Measurements from ENCODE around the gene ADRM1.

Gene ADRM1

DNA sequence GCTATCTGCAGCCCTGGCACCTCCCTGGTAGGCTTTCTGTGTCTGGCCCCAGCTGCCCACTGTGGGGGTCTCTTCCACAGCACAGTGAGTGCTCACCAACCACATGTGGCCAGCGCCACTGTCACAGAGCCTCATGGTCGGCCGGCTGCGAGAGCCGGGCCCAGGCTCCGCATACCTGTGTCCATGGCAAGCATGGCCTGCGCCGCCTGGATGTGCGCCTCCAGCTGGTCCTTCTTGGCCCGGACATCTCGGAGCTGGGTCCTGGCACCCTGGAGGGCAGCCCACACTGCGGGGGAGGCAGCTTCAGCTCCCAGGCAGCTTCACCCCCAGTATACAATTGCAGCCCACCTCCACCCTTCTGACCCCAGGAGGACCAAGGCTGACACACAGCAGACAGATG is 13.0 kb downstream of the ADRM1 start:
- Histone ChIP-seq H3K4me1 (ENCODE audit: insufficient read depth, insufficient read length) (no peaks in the 10 kb centered on the region), H3K9ac (ENCODE audit: insufficient read length, low read depth) (no peak overlapping the region), H3K4me3 (ENCODE audit: insufficient read length, low read depth) (no peak overlapping the region), H3K36me3 (ENCODE audit: insufficient read depth, insufficient read length, low read length) (peaks cover 92% of the 10 kb centered on the region), H3K27me3 (ENCODE audit: insufficient read depth, insufficient read length) (no peaks in the 10 kb centered on the region), H3K9me3 (ENCODE audit: insufficient read depth, low read length) (peaks cover 20% of the 10 kb centered on the region; the same call in 1 of the 2 replicates)
- TF ChIP-seq YY1 (IDR thresholded peaks at IDR 0.05; ENCODE audit: insufficient read depth, insufficient read length) = no peak
- no peak for TF ChIP-seq SUZ12 (IDR thresholded peaks at IDR 0.05; ENCODE audit: extremely low read depth, insufficient read depth, insufficient read length)
- TF ChIP-seq ZNF274 (IDR thresholded peaks at IDR 0.05; ENCODE audit: low read depth, low read length) = no peak
- DNase-seq (ENCODE audit: low read depth, low spot score) = no peak

DNA sequence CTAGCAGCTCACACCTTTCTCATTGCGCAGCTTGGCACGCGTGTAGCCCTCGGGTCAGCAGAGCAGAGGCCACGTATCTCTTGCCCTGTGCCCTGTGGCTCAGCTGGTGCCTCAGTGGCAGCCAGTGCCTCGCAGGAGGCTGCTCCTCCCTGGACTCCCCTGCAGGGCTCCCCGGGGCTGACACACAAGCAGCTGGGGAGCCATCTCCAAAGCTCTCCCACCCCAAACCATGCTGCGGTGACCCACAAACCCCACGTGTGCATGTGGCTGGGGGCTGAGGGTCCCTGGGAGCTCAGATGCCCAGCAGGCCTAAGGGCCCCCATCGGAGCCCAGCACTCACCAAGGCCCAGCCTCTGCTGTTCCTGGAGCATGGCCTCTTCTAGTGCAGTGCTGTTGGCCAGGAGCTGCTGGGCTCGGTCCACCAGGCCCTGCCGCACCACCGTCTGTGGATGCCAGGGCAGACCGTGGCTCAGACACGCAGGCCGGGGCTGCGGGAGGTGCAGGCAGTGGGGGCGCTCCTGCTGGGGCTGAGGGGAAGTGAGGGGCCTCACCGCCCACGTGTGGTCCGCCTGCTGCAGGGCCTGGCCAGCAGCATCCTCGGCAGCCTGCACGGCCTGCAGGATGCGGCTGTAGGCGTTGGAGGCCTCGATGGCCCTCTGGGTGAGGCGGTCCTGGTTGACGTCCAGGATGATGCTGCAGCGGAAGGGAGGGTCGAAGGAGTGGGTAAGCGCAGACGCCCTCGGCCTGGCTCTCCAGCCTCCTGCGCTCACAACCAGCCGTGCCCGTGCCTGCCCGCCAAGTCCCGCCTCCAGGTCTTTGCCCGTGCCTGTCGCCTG is 13.8 kb downstream of the ADRM1 start:
- no peak for DNase-seq (ENCODE audit: low read depth, low spot score)
- H3K36me3 ChIP-seq (ENCODE audit: insufficient read depth, insufficient read length, low read length) = peaks cover 86% of the 10 kb centered on the region
- no peak overlapping the region for H3K4me3 ChIP-seq (ENCODE audit: insufficient read length, low read depth)
- no peak overlapping the region for H3K9ac ChIP-seq (ENCODE audit: insufficient read length, low read depth)
- no peaks in the 10 kb centered on the region for H3K4me1 ChIP-seq (ENCODE audit: insufficient read depth, insufficient read length)
- H3K27me3 ChIP-seq (ENCODE audit: insufficient read depth, insufficient read length) = no peaks in the 10 kb centered on the region
- H3K9me3 ChIP-seq (ENCODE audit: insufficient read depth, low read length) = peaks cover 20% of the 10 kb centered on the region; the same call in 1 of the 2 replicates
- TF ChIP-seq YY1 (IDR thresholded peaks at IDR 0.05; ENCODE audit: insufficient read depth, insufficient read length) = no peak

GRCh38 chr20:62317167-62317655 is 14.4 kb downstream of the ADRM1 start:
- DNase-seq (ENCODE audit: low read depth, low spot score) = no peak
- TF ChIP-seq YY1 (IDR thresholded peaks at IDR 0.05; ENCODE audit: insufficient read depth, insufficient read length) (no peak), ZNF274 (IDR thresholded peaks at IDR 0.05; ENCODE audit: low read depth, low read length) (no peak), SUZ12 (IDR thresholded peaks at IDR 0.05; ENCODE audit: extremely low read depth, insufficient read depth, insufficient read length) (no peak)
- Histone ChIP-seq H3K36me3 (ENCODE audit: insufficient read depth, insufficient read length, low read length) (peaks cover 86% of the 10 kb centered on the region), H3K4me3 (ENCODE audit: insufficient read length, low read depth) (no peak overlapping the region), H3K4me1 (ENCODE audit: insufficient read depth, insufficient read length) (no peaks in the 10 kb centered on the region), H3K9ac (ENCODE audit: insufficient read length, low read depth) (peak overlapping the region; percentile 10), H3K27me3 (ENCODE audit: insufficient read depth, insufficient read length) (no peaks in the 10 kb centered on the region), H3K9me3 (ENCODE audit: insufficient read depth, low read length) (peaks cover 25% of the 10 kb centered on the region; the same call in 1 of the 2 replicates)

- H3K27me3 ChIP-seq (ENCODE audit: insufficient read depth, insufficient read length) = no peaks in the 10 kb centered on the region
- H3K9me3 ChIP-seq (ENCODE audit: insufficient read depth, low read length) = peaks cover 25% of the 10 kb centered on the region; the same call in 1 of the 2 replicates
- no peak for DNase-seq (ENCODE audit: low read depth, low spot score)
- no peak overlapping the region for H3K9ac ChIP-seq (ENCODE audit: insufficient read length, low read depth)
- TF ChIP-seq SUZ12 (IDR thresholded peaks at IDR 0.05; ENCODE audit: extremely low read depth, insufficient read depth, insufficient read length) (no peak), YY1 (IDR thresholded peaks at IDR 0.05; ENCODE audit: insufficient read depth, insufficient read length) (no peak), ZNF274 (IDR thresholded peaks at IDR 0.05; ENCODE audit: low read depth, low read length) (no peak)
- peaks cover 83% of the 10 kb centered on the region for H3K36me3 ChIP-seq (ENCODE audit: insufficient read depth, insufficient read length, low read length)
- H3K4me3 ChIP-seq (ENCODE audit: insufficient read length, low read depth) = no peak overlapping the region
- no peaks in the 10 kb centered on the region for H3K4me1 ChIP-seq (ENCODE audit: insufficient read depth, insufficient read length)
Measured at GRCh38 chr20:62318400-62319345, 15.9 kb downstream of the ADRM1 start.

GRCh38 chr20:62319346-62319909 is 16.6 kb downstream of the ADRM1 start:
- no peak overlapping the region for H3K4me3 ChIP-seq (ENCODE audit: insufficient read length, low read depth)
- TF ChIP-seq SUZ12 (IDR thresholded peaks at IDR 0.05; ENCODE audit: extremely low read depth, insufficient read depth, insufficient read length) = no peak
- no peak for TF ChIP-seq YY1 (IDR thresholded peaks at IDR 0.05; ENCODE audit: insufficient read depth, insufficient read length)
- no peak for TF ChIP-seq ZNF274 (IDR thresholded peaks at IDR 0.05; ENCODE audit: low read depth, low read length)
- peaks cover 83% of the 10 kb centered on the region for H3K36me3 ChIP-seq (ENCODE audit: insufficient read depth, insufficient read length, low read length)
- H3K9me3 ChIP-seq (ENCODE audit: insufficient read depth, low read length) = peaks cover 25% of the 10 kb centered on the region; the same call in 1 of the 2 replicates
- no peaks in the 10 kb centered on the region for H3K4me1 ChIP-seq (ENCODE audit: insufficient read depth, insufficient read length)
- DNase-seq (ENCODE audit: low read depth, low spot score) = no peak
- no peak overlapping the region for H3K9ac ChIP-seq (ENCODE audit: insufficient read length, low read depth)
- no peaks in the 10 kb centered on the region for H3K27me3 ChIP-seq (ENCODE audit: insufficient read depth, insufficient read length)

GRCh38 chr20:62320581-62321354 is 18.0 kb downstream of the ADRM1 start:
- no peaks in the 10 kb centered on the region for H3K4me1 ChIP-seq (ENCODE audit: insufficient read depth, insufficient read length)
- H3K9ac ChIP-seq (ENCODE audit: insufficient read length, low read depth) = no peak overlapping the region
- peaks cover 32% of the 10 kb centered on the region; the same call in 1 of the 2 replicates for H3K9me3 ChIP-seq (ENCODE audit: insufficient read depth, low read length)
- DNase-seq (ENCODE audit: low read depth, low spot score) = no peak
- peaks cover 83% of the 10 kb centered on the region for H3K36me3 ChIP-seq (ENCODE audit: insufficient read depth, insufficient read length, low read length)
- H3K27me3 ChIP-seq (ENCODE audit: insufficient read depth, insufficient read length) = no peaks in the 10 kb centered on the region
- TF ChIP-seq YY1 (IDR thresholded peaks at IDR 0.05; ENCODE audit: insufficient read depth, insufficient read length) = no peak
- TF ChIP-seq SUZ12 (IDR thresholded peaks at IDR 0.05; ENCODE audit: extremely low read depth, insufficient read depth, insufficient read length) = no peak
- TF ChIP-seq ZNF274 (IDR thresholded peaks at IDR 0.05; ENCODE audit: low read depth, low read length) = no peak
- H3K4me3 ChIP-seq (ENCODE audit: insufficient read length, low read depth) = no peak overlapping the region
